Panc1 (cell line): ENCODE results near the gene RNF135. TPM values are rescaled to one million over a fixed set of nuclear protein-coding genes. Genes with fewer than 3 reads are reported as not detected.
"Not testable (repeated sequence)": the region's sequence is repeated elsewhere in the genome, so short reads cannot be mapped to it uniquely, and the experiment has no call there.

Experiments used
- ATAC-seq: fragments of 200-7000 bp; cut with Tn5 transposase; 2 replicates; pipeline ENCODE4 v1.9.1; 2020; ENCODE audit warnings: mild to moderate bottlenecking, moderate library complexity
- BruUV-seq: library from RNA; stranded (reverse); fragments of 400-500 nt; replicated peaks from 2 replicates; lab custom pipeline; 2021; lab: Mats Ljungman, UMichigan
- CTCF ChIA-PET: fragments of 300-600 bp; sonication (Branson Sonifier 250); formaldehyde crosslinking; loops from one replicate; lab custom pipeline; 2022; ENCODE audit warnings: antibody characterized with exemption; lab: Charles Lee
- POLR2A ChIA-PET: fragments of 300-600 bp; sonication (Branson Sonifier 250); formaldehyde crosslinking; loops from one replicate; lab custom pipeline; 2022; ENCODE audit warnings: antibody characterized with exemption; lab: Charles Lee
- DNase-seq: peaks from one replicate; pipeline ENCODE4 v3.0.0-alpha.2; 2010; ENCODE audit warnings: low read depth, low spot score
- H3K27ac ChIP-seq: 2 replicates; pipeline ENCODE4 v1.5.1; 2011; ENCODE audit warnings: mild to moderate bottlenecking, low read length, inconsistent platforms
- H3K27me3 ChIP-seq: fragments of 200-500 bp; sonication (Bioruptor generic); 2 replicates; pipeline ENCODE4 v1.6.0; 2014; ENCODE audit warnings: low read length, inconsistent platforms; ENCODE audit not compliant: control insufficient read depth, insufficient read depth
- H3K36me3 ChIP-seq: fragments of 200-500 bp; sonication (Bioruptor generic); 2 replicates; pipeline ENCODE4 v1.5.1; 2014; ENCODE audit warnings: inconsistent platforms, mild to moderate bottlenecking, low read length, moderate library complexity; ENCODE audit not compliant: control insufficient read depth, insufficient read depth
- H3K4me1 ChIP-seq: 2 replicates; pipeline ENCODE4 v1.5.1; 2011; ENCODE audit warnings: inconsistent platforms, mild to moderate bottlenecking, low read length, moderate library complexity; ENCODE audit not compliant: control insufficient read depth, insufficient read depth
- H3K4me3 ChIP-seq, 2 experiments: 2 replicates each; pipeline ENCODE4 v1.5.1; 2011 to 2012; ENCODE audit warnings: low read depth in 2 of 2, low read length in 2 of 2, mild to moderate bottlenecking in 2 of 2, inconsistent platforms in 1 of 2, moderate library complexity in 1 of 2
- H3K9me3 ChIP-seq: fragments of 200-500 bp; sonication (Bioruptor generic); 2 replicates; pipeline ENCODE4 v1.5.1; 2014; ENCODE audit warnings: low read depth, mild to moderate bottlenecking, inconsistent platforms, low read length, moderate library complexity; ENCODE audit not compliant: control insufficient read depth, insufficient read depth
- CTCF ChIP-seq: fragments of 450-650 bp; IDR thresholded peaks from 2 replicates; pipeline ENCODE4 v1.5.1; 2017; ENCODE audit warnings: mild to moderate bottlenecking
- POLR2AphosphoS5 ChIP-seq: IDR thresholded peaks from 2 replicates; pipeline ENCODE4 v1.6.1; 2012; ENCODE audit warnings: mild to moderate bottlenecking, low read depth, low read length, moderate library complexity
- REST ChIP-seq, 2 experiments: IDR thresholded peaks; 2 replicates each; pipeline ENCODE4 v1.6.1; 2011 to 2012; ENCODE audit warnings: low read depth in 2 of 2, control low read depth in 1 of 2, low read length in 1 of 2, mild to moderate bottlenecking in 1 of 2, moderate library complexity in 1 of 2; ENCODE audit not compliant: insufficient read depth in 1 of 2
- SIN3A ChIP-seq: IDR thresholded peaks from 2 replicates; pipeline ENCODE4 v1.6.1; 2012; ENCODE audit warnings: low read depth, mild to moderate bottlenecking, low read length, moderate library complexity, borderline replicate concordance; ENCODE audit not compliant: insufficient read depth
- TCF7L2 ChIP-seq: IDR thresholded peaks from 2 replicates; pipeline ENCODE4 v1.6.1; 2011; ENCODE audit warnings: mild to moderate bottlenecking, low read depth, low read length, inconsistent platforms
- in situ Hi-C: cut with HindIII; loops from 2 replicates; pipeline ENCODE4 v1.10.0; 2016; ENCODE audit warnings: low sequenced_read_pairs, low pct_unique_long_range_greater_than_20kb
- intact Hi-C: fragments of 100-400 bp; cut with micrococcal nuclease; formaldehyde crosslinking; loops from one replicate; pipeline ENCODE4 v1.10.0; 2022; ENCODE audit not compliant: unreplicated experiment
- total RNA-seq: library from RNA; stranded (reverse); gene quantifications from one replicate; pipeline ENCODE4 v1.2.1, GENCODE V29; 2021; ENCODE audit not compliant: unreplicated experiment

RNF135 gene
- total RNA-seq, 1 experiment from 2014 or later: 41.8 TPM

GRCh38 chr17:31042378-31042777 lies 71.5 kb downstream of the RNF135 start:
- H3K36me3 ChIP-seq, H3K27ac ChIP-seq, DNase-seq, in situ Hi-C loops, H3K27me3 ChIP-seq, H3K4me3 ChIP-seq, CTCF ChIA-PET, ATAC-seq, POLR2A ChIA-PET, H3K4me1 ChIP-seq, BruUV-seq, intact Hi-C loops, H3K9me3 ChIP-seq: not testable (repeated sequence)

GRCh38 chr17:31046856-31047425 lies 76.1 kb downstream of the RNF135 start:
- H3K9me3 ChIP-seq, H3K4me1 ChIP-seq, ATAC-seq, CTCF ChIA-PET, POLR2A ChIA-PET, H3K36me3 ChIP-seq, DNase-seq, in situ Hi-C loops, BruUV-seq, H3K4me3 ChIP-seq, H3K27ac ChIP-seq, H3K27me3 ChIP-seq, intact Hi-C loops: not testable (repeated sequence)

GRCh38 chr17:31048142-31048541 lies 77.3 kb downstream of the RNF135 start:
- ChIA-PET CTCF (no interaction called here), POLR2A (no interaction called here)

More at GRCh38 chr17:31048142-31048541, 77.3 kb downstream of the RNF135 start:
- no peak overlapping the region for H3K4me3 ChIP-seq
- no peak for TF ChIP-seq CTCF
- no peak for TF ChIP-seq POLR2AphosphoS5
- no peak for TF ChIP-seq REST (IDR thresholded peaks at IDR 0.05; ENCODE audit: insufficient read depth in 1 of 2, low read depth in 2 of 2, low read length in 1 of 2)
- no peak for TF ChIP-seq SIN3A
- no peak for TF ChIP-seq TCF7L2
- intact Hi-C loops: no loop called here
- ATAC-seq (no peak), DNase-seq (no peak)
- in situ Hi-C loops: no loop called here
- no peaks in the 10 kb centered on the region for H3K27me3 ChIP-seq
- H3K9me3 ChIP-seq: no peaks in the 10 kb centered on the region
- H3K27ac ChIP-seq: no peak overlapping the region
- no peaks in the 10 kb centered on the region for H3K4me1 ChIP-seq
- no peaks in the 10 kb centered on the region for H3K36me3 ChIP-seq
- no TSS peak for BruUV-seq
